Panc1 (cell line): Measurements from ENCODE around the gene SPATA13. TPM values are rescaled to one million over a fixed set of nuclear protein-coding genes. Genes with fewer than 3 reads are reported as not detected.

ENCODE experiments used
- ATAC-seq: fragments of 200-7000 bp; cut with Tn5 transposase; 2 replicates; pipeline ENCODE4 v1.9.1; 2020; ENCODE audit warnings: mild to moderate bottlenecking, moderate library complexity
- BruUV-seq: library from RNA; stranded (reverse); fragments of 400-500 nt; replicated peaks from 2 replicates; lab custom pipeline; 2021; lab: Mats Ljungman, UMichigan
- CTCF ChIA-PET: fragments of 300-600 bp; sonication (Branson Sonifier 250); formaldehyde crosslinking; loops from one replicate; lab custom pipeline; 2022; ENCODE audit warnings: antibody characterized with exemption; lab: Charles Lee
- POLR2A ChIA-PET: fragments of 300-600 bp; sonication (Branson Sonifier 250); formaldehyde crosslinking; loops from one replicate; lab custom pipeline; 2022; ENCODE audit warnings: antibody characterized with exemption; lab: Charles Lee
- DNase-seq: peaks from one replicate; pipeline ENCODE4 v3.0.0-alpha.2; 2010; ENCODE audit warnings: low read depth, low spot score
- H3K27ac ChIP-seq: 2 replicates; pipeline ENCODE4 v1.5.1; 2011; ENCODE audit warnings: mild to moderate bottlenecking, low read length, inconsistent platforms
- H3K27me3 ChIP-seq: fragments of 200-500 bp; sonication (Bioruptor generic); 2 replicates; pipeline ENCODE4 v1.6.0; 2014; ENCODE audit warnings: low read length, inconsistent platforms; ENCODE audit not compliant: control insufficient read depth, insufficient read depth
- H3K36me3 ChIP-seq: fragments of 200-500 bp; sonication (Bioruptor generic); 2 replicates; pipeline ENCODE4 v1.5.1; 2014; ENCODE audit warnings: inconsistent platforms, mild to moderate bottlenecking, low read length, moderate library complexity; ENCODE audit not compliant: control insufficient read depth, insufficient read depth
- H3K4me1 ChIP-seq: 2 replicates; pipeline ENCODE4 v1.5.1; 2011; ENCODE audit warnings: inconsistent platforms, mild to moderate bottlenecking, low read length, moderate library complexity; ENCODE audit not compliant: control insufficient read depth, insufficient read depth
- H3K4me3 ChIP-seq, 2 experiments: 2 replicates each; pipeline ENCODE4 v1.5.1; 2011 to 2012; ENCODE audit warnings: low read depth in 2 of 2, low read length in 2 of 2, mild to moderate bottlenecking in 2 of 2, inconsistent platforms in 1 of 2, moderate library complexity in 1 of 2
- H3K9me3 ChIP-seq: fragments of 200-500 bp; sonication (Bioruptor generic); 2 replicates; pipeline ENCODE4 v1.5.1; 2014; ENCODE audit warnings: low read depth, mild to moderate bottlenecking, inconsistent platforms, low read length, moderate library complexity; ENCODE audit not compliant: control insufficient read depth, insufficient read depth
- POLR2AphosphoS5 ChIP-seq: IDR thresholded peaks from 2 replicates; pipeline ENCODE4 v1.6.1; 2012; ENCODE audit warnings: mild to moderate bottlenecking, low read depth, low read length, moderate library complexity
- REST ChIP-seq, 2 experiments: IDR thresholded peaks; 2 replicates each; pipeline ENCODE4 v1.6.1; 2011 to 2012; ENCODE audit warnings: low read depth in 2 of 2, control low read depth in 1 of 2, low read length in 1 of 2, mild to moderate bottlenecking in 1 of 2, moderate library complexity in 1 of 2; ENCODE audit not compliant: insufficient read depth in 1 of 2
- SIN3A ChIP-seq: IDR thresholded peaks from 2 replicates; pipeline ENCODE4 v1.6.1; 2012; ENCODE audit warnings: low read depth, mild to moderate bottlenecking, low read length, moderate library complexity, borderline replicate concordance; ENCODE audit not compliant: insufficient read depth
- TCF7L2 ChIP-seq: IDR thresholded peaks from 2 replicates; pipeline ENCODE4 v1.6.1; 2011; ENCODE audit warnings: mild to moderate bottlenecking, low read depth, low read length, inconsistent platforms
- in situ Hi-C: cut with HindIII; loops from 2 replicates; pipeline ENCODE4 v1.10.0; 2016; ENCODE audit warnings: low sequenced_read_pairs, low pct_unique_long_range_greater_than_20kb
- intact Hi-C: fragments of 100-400 bp; cut with micrococcal nuclease; formaldehyde crosslinking; loops from one replicate; pipeline ENCODE4 v1.10.0; 2022; ENCODE audit not compliant: unreplicated experiment
- total RNA-seq: library from RNA; stranded (reverse); gene quantifications from one replicate; pipeline ENCODE4 v1.2.1, GENCODE V29; 2021; ENCODE audit not compliant: unreplicated experiment
- TF ChIP-seq, protein P1 (sequence below): fragments of 450-650 bp; IDR thresholded peaks from 2 replicates; pipeline ENCODE4 v1.5.1; 2017; ENCODE audit warnings: mild to moderate bottlenecking

Gene SPATA13
- total RNA-seq, 1 experiment from 2014 or later, result 7.9 TPM

DNA sequence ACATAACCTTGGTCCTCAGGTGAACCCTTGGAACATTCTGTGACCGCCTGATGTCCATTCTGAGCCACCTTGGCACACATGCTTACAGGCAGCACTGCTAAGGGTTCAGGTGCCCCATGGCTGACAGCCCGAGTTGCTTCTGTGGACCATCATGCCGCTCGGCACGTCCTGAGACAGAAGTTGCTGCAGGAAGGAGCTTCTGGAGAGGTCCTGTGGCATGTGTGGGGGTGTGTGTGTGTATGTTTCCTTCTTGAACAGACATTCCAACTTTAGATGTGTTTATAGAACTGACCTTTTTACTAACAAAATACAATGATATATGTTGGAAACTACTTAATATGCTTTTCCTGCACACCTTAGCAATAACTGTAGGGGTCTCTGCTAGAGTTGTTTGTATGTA, 144.1 kb downstream of the SPATA13 start:
- intact Hi-C loops (no loop called here), in situ Hi-C loops (no loop called here)
- Histone ChIP-seq H3K36me3 (no peaks in the 10 kb centered on the region), H3K4me1 (no peaks in the 10 kb centered on the region), H3K27me3 (no peaks in the 10 kb centered on the region), H3K9me3 (no peaks in the 10 kb centered on the region), H3K4me3 (no peak overlapping the region), H3K27ac (no peak overlapping the region)
- BruUV-seq, result no TSS peak
- TF ChIP-seq POLR2AphosphoS5 (no peak), TCF7L2 (no peak), SIN3A (no peak), REST (IDR thresholded peaks at IDR 0.05; ENCODE audit: insufficient read depth in 1 of 2, low read depth in 2 of 2, low read length in 1 of 2) (no peak)
- TF ChIP-seq, protein P1, sequence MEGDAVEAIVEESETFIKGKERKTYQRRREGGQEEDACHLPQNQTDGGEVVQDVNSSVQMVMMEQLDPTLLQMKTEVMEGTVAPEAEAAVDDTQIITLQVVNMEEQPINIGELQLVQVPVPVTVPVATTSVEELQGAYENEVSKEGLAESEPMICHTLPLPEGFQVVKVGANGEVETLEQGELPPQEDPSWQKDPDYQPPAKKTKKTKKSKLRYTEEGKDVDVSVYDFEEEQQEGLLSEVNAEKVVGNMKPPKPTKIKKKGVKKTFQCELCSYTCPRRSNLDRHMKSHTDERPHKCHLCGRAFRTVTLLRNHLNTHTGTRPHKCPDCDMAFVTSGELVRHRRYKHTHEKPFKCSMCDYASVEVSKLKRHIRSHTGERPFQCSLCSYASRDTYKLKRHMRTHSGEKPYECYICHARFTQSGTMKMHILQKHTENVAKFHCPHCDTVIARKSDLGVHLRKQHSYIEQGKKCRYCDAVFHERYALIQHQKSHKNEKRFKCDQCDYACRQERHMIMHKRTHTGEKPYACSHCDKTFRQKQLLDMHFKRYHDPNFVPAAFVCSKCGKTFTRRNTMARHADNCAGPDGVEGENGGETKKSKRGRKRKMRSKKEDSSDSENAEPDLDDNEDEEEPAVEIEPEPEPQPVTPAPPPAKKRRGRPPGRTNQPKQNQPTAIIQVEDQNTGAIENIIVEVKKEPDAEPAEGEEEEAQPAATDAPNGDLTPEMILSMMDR, result no peak
- DNase-seq, result no peak
- no peak for ATAC-seq
- POLR2A ChIA-PET, result no interaction called here
- CTCF ChIA-PET, result no interaction called here

GRCh38 chr13:24306632-24307031, 146.1 kb downstream of the SPATA13 start:
- TF ChIP-seq POLR2AphosphoS5, result no peak
- no peak for TF ChIP-seq TCF7L2
- TF ChIP-seq, protein P1, result no peak
- no peak for TF ChIP-seq REST (IDR thresholded peaks at IDR 0.05; ENCODE audit: insufficient read depth in 1 of 2, low read depth in 2 of 2, low read length in 1 of 2)
- no peak for ATAC-seq
- BruUV-seq, result no TSS peak
- Histone ChIP-seq H3K27me3 (no peaks in the 10 kb centered on the region), H3K27ac (no peak overlapping the region), H3K4me1 (no peaks in the 10 kb centered on the region), H3K4me3 (no peak overlapping the region), H3K9me3 (no peaks in the 10 kb centered on the region), H3K36me3 (no peaks in the 10 kb centered on the region)
- intact Hi-C loops, result no loop called here
- DNase-seq, result no peak
- POLR2A ChIA-PET, result no interaction called here
- in situ Hi-C loops, result no loop called here
- CTCF ChIA-PET, result no interaction called here
